ENCODE results near the gene ARMC7. TPM values are rescaled to one million over a fixed set of nuclear protein-coding genes. Genes with fewer than 3 reads are reported as not detected.
A peak's percentile ranks its signal among the peaks of the same experiment; 100 is the strongest.

The ARMC7 gene
- total and polyA plus RNA-seq, 2 of the 13 experiments (the other 11 are each of a cell fraction or from before 2014, with no cell fraction given) = 3.9 to 4.2 TPM

- TF ChIP-seq SKIL (CRISPR knock-in tag; IDR thresholded peaks at IDR 0.05; ENCODE audit: borderline replicate concordance) (no peak), ZNF3 (CRISPR knock-in tag; IDR thresholded peaks at IDR 0.05) (no peak), ZNF749 (CRISPR knock-in tag; IDR thresholded peaks at IDR 0.05; ENCODE audit: borderline replicate concordance) (no peak; the same call in 1 of the 2 replicates), ZNF766 (CRISPR knock-in tag; IDR thresholded peaks at IDR 0.05; ENCODE audit: borderline replicate concordance) (peak; percentile 99; the same call in 1 of the 2 replicates), EZH2 (conservative IDR thresholded peaks at IDR 0.05; ENCODE audit: low read depth, low read length) (no peak), GPBP1L1 (CRISPR knock-in tag; IDR thresholded peaks at IDR 0.05) (no peak), HHEX (CRISPR knock-in tag; IDR thresholded peaks at IDR 0.05) (no peak), ZNF737 (CRISPR knock-in tag; IDR thresholded peaks at IDR 0.05; ENCODE audit: borderline replicate concordance) (no peak), BCL3 (CRISPR knock-in tag; IDR thresholded peaks at IDR 0.05) (peak; percentile 96), HBP1 (CRISPR knock-in tag; IDR thresholded peaks at IDR 0.05; ENCODE audit: low read depth) (no peak; the same call in 1 of the 2 replicates), ZNF317 (CRISPR knock-in tag; IDR thresholded peaks at IDR 0.05) (peak; percentile 46), SIX1 (CRISPR knock-in tag; IDR thresholded peaks at IDR 0.05; ENCODE audit: borderline replicate concordance) (no peak; the same call in 1 of the 2 replicates), SMC3 (IDR thresholded peaks at IDR 0.05; ENCODE audit: low read length) (no peak; the same call in 1 of the 2 replicates), DMTF1 (CRISPR knock-in tag; IDR thresholded peaks at IDR 0.05) (no peak), ZC3H4 (CRISPR knock-in tag; IDR thresholded peaks at IDR 0.05; ENCODE audit: borderline replicate concordance) (no peak), SETDB1 (CRISPR knock-in tag; IDR thresholded peaks at IDR 0.05; ENCODE audit: borderline replicate concordance) (no peak), ZNF33B (CRISPR knock-in tag; IDR thresholded peaks at IDR 0.05) (0 out of 2 replicates have a peak, but pooled peaks have one; percentile 42)
- TF ChIP-seq, protein P1, sequence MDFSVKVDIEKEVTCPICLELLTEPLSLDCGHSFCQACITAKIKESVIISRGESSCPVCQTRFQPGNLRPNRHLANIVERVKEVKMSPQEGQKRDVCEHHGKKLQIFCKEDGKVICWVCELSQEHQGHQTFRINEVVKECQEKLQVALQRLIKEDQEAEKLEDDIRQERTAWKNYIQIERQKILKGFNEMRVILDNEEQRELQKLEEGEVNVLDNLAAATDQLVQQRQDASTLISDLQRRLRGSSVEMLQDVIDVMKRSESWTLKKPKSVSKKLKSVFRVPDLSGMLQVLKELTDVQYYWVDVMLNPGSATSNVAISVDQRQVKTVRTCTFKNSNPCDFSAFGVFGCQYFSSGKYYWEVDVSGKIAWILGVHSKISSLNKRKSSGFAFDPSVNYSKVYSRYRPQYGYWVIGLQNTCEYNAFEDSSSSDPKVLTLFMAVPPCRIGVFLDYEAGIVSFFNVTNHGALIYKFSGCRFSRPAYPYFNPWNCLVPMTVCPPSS (IDR thresholded peaks at IDR 0.05) = no peak
- TF ChIP-seq, protein P2, sequence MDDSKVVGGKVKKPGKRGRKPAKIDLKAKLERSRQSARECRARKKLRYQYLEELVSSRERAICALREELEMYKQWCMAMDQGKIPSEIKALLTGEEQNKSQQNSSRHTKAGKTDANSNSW (CRISPR knock-in tag; IDR thresholded peaks at IDR 0.05; ENCODE audit: borderline replicate concordance) = 0 out of 2 replicates have a peak, but pooled peaks have one; percentile 57
Measured at GRCh38 chr17:75131278-75132017, 21.7 kb downstream of the ARMC7 start, which contains the start of gene NT5C (continued).
